Uterus (tissue), 2 donors: ENCODE measurements around the gene PPP1CB.

Experiments
- CTCF ChIP-seq, 4 experiments: fragments of 200-600 bp in 2 of 4; fragments of 450-650 bp in 2 of 4; sonication (generic) in 2 of 4; IDR thresholded peaks; one replicate each; pipeline ENCODE4 v1.5.1; 2016 to 2019; ENCODE audit warnings: antibody characterized with exemption in 4 of 4, mild to moderate bottlenecking in 2 of 4, moderate library complexity in 1 of 4
- POLR2A ChIP-seq, 2 donors: fragments of 450-650 bp; IDR thresholded peaks; one replicate each; pipeline ENCODE4 v1.6.1; 2016; ENCODE audit warnings: antibody characterized with exemption in 2 of 2, mild to moderate bottlenecking in 1 of 2, moderate library complexity in 1 of 2

GRCh38 chr2:28702415-28702861, 49.2 kb upstream of the PPP1CB start:
- TF ChIP-seq CTCF (IDR thresholded peaks at IDR 0.05) (no peak), POLR2A (IDR thresholded peaks at IDR 0.05) (no peak)
